ENCODE measurements around the gene GNAT1.

GRCh38 chr3:50147447-50147846 is 44.0 kb upstream of the GNAT1 start:
- TF ChIP-seq CTCF (IDR thresholded peaks at IDR 0.05) (no peak), POLR2AphosphoS5 (IDR thresholded peaks at IDR 0.05) (no peak), EP300 (IDR thresholded peaks at IDR 0.05) (no peak)
